Adrenal gland (tissue), 5 donors: ENCODE measurements around the gene NAPB.

Experiments used
- CTCF ChIP-seq, 6 experiments: fragments of 450-650 bp in 4 of 6; fragments of 200-600 bp in 2 of 6; sonication (generic) in 1 of 6; IDR thresholded peaks; 1 replicate in 5 of 6; 2 replicates in 1 of 6; pipeline versions ENCODE4 v1.5.1 to v1.8.0; 2016 to 2021; ENCODE audit warnings: antibody characterized with exemption in 6 of 6, mild to moderate bottlenecking in 2 of 6, moderate library complexity in 1 of 6
- POLR2A ChIP-seq, 2 donors: fragments of 450-650 bp; IDR thresholded peaks; one replicate each; pipeline ENCODE4 v1.6.1; 2017; ENCODE audit warnings: antibody characterized with exemption in 2 of 2, mild to moderate bottlenecking in 2 of 2, moderate library complexity in 1 of 2
- donor health status: DM: no; HTN: no; CAD: no.

- peak; percentile 43 to 91 (median 67) for TF ChIP-seq CTCF (IDR thresholded peaks at IDR 0.05)
- TF ChIP-seq POLR2A (IDR thresholded peaks at IDR 0.05): peak; percentile 89 to 95
Measured at GRCh38 chr20:23420943-23421931, at the start of gene NAPB.
